H1 (cell line): Measurements from ENCODE around the gene MTF1. TPM values are rescaled to one million over a fixed set of nuclear protein-coding genes. Genes with fewer than 3 reads are reported as not detected.
"Not testable (repeated sequence)": the region's sequence is repeated elsewhere in the genome, so short reads cannot be mapped to it uniquely, and the experiment has no call there.

Experiments used
- CTCF ChIA-PET: fragments of 300-600 bp; sonication (Branson Sonifier 250); formaldehyde crosslinking; loops from one replicate; lab custom pipeline; 2021; ENCODE audit not compliant: partially characterized antibody; lab: Charles Lee
- POLR2A ChIA-PET: fragments of 300-600 bp; sonication (Branson Sonifier 250); formaldehyde crosslinking; loops from one replicate; lab custom pipeline; 2021; ENCODE audit warnings: inconsistent platforms; ENCODE audit not compliant: partially characterized antibody; lab: Charles Lee
- DNase-seq, 2 experiments: peaks; one replicate each; pipeline versions ENCODE4 v3.0.0 to v3.0.0-alpha.2; 2010 to 2022; ENCODE audit warnings: low spot score in 2 of 2, low read depth in 1 of 2, mixed read lengths in 1 of 2
- FAIRE-seq: peaks from 2 replicates; lab custom pipeline; 2011; peaks lifted over from hg19 to GRCh38; lab: Jason Lieb, UNC
- H2AFZ ChIP-seq: 2 replicates; pipeline ENCODE4 v1.8.1; 2012; ENCODE audit warnings: low read length, inconsistent platforms
- H2AK5ac ChIP-seq: 2 replicates; pipeline ENCODE4 v1.6.1; 2013; ENCODE audit warnings: low read depth, low read length
- H2BK120ac ChIP-seq: replicated peaks from 2 replicates; pipeline ENCODE3; 2013; ENCODE audit warnings: low read depth, low read length, inconsistent platforms
- H2BK12ac ChIP-seq: 2 replicates; pipeline ENCODE4 v1.6.1; 2013; ENCODE audit warnings: low read depth, low read length
- H2BK15ac ChIP-seq: 2 replicates; pipeline ENCODE4 v1.6.1; 2013; ENCODE audit warnings: low read length
- H2BK20ac ChIP-seq: 2 replicates; pipeline ENCODE4 v1.6.1; 2013; ENCODE audit warnings: low read length
- H2BK5ac ChIP-seq: 2 replicates; pipeline ENCODE4 v1.6.1; 2013; ENCODE audit warnings: low read depth, low read length
- H3K14ac ChIP-seq: 2 replicates; pipeline ENCODE4 v1.6.1; 2013; ENCODE audit warnings: inconsistent platforms; ENCODE audit not compliant: insufficient read length
- H3K18ac ChIP-seq: 2 replicates; pipeline ENCODE4 v1.6.1; 2013; ENCODE audit warnings: low read length; ENCODE audit errors: extremely low read depth
- H3K23ac ChIP-seq: 2 replicates; pipeline ENCODE4 v1.6.1; 2013; ENCODE audit warnings: inconsistent platforms; ENCODE audit not compliant: insufficient read length
- H3K23me2 ChIP-seq: 2 replicates; pipeline ENCODE4 v1.6.1; 2013; ENCODE audit warnings: low read depth, low read length
- H3K27ac ChIP-seq: 2 replicates; pipeline ENCODE4 v1.6.1; 2011; ENCODE audit warnings: low read depth, low read length, inconsistent platforms
- H3K27me3 ChIP-seq, 4 experiments: replicated peaks in 1 of 4; 1 replicate in 1 of 4; 2 replicates in 3 of 4; pipeline versions ENCODE4 v1.6.1 to v1.8.1; 2011 to 2013; ENCODE audit warnings: low read length in 3 of 4, mild to moderate bottlenecking in 3 of 4, inconsistent platforms in 2 of 4, mixed read lengths in 2 of 4, moderate library complexity in 1 of 4; ENCODE audit not compliant: control insufficient read depth in 3 of 4, insufficient read depth in 3 of 4; ENCODE audit errors: extremely low read depth in 1 of 4
- H3K36me3 ChIP-seq, 4 experiments: 2 replicates each; pipeline versions ENCODE4 v1.6.1 to v1.8.1; 2011 to 2013; ENCODE audit warnings: mild to moderate bottlenecking in 4 of 4, low read length in 3 of 4, moderate library complexity in 2 of 4, control low read depth in 1 of 4, inconsistent platforms in 1 of 4; ENCODE audit not compliant: insufficient read depth in 4 of 4, control insufficient read depth in 2 of 4
- H3K4ac ChIP-seq: replicated peaks from 2 replicates; pipeline ENCODE3; 2013; ENCODE audit warnings: low read length, low read depth, mixed read lengths, inconsistent platforms; ENCODE audit not compliant: insufficient read length
- H3K4me1 ChIP-seq, 4 experiments: replicated peaks in 1 of 4; 1 replicate in 1 of 4; 2 replicates in 3 of 4; pipeline versions ENCODE4 v1.6.1 to v1.8.1; 2011 to 2013; ENCODE audit warnings: low read length in 3 of 4, inconsistent platforms in 2 of 4, mixed read lengths in 1 of 4; ENCODE audit not compliant: insufficient read depth in 4 of 4, control insufficient read depth in 3 of 4
- H3K4me2 ChIP-seq, 2 experiments: 2 replicates each; pipeline versions ENCODE4 v1.6.1 to v1.8.1; 2011 to 2013; ENCODE audit warnings: low read depth in 2 of 2, low read length in 2 of 2, control low read depth in 1 of 2, inconsistent platforms in 1 of 2, mild to moderate bottlenecking in 1 of 2; ENCODE audit not compliant: insufficient read depth in 1 of 2
- H3K4me3 ChIP-seq, 4 experiments: fragments of 200-600, 300-600 bp in 1 of 4; sonication (generic), shearing (Covaris generic), sonication (Bioruptor Twin) in 1 of 4; 2 replicates each; pipeline versions ENCODE4 v1.5.1 to v1.8.1; 2011 to 2016; ENCODE audit warnings: low read length in 4 of 4, low read depth in 3 of 4, control low read depth in 2 of 4, inconsistent platforms in 2 of 4, mild to moderate bottlenecking in 2 of 4, mixed read lengths in 1 of 4, moderate library complexity in 1 of 4; ENCODE audit not compliant: insufficient read depth in 2 of 4; ENCODE audit errors: extremely low read depth in 1 of 4
- H3K56ac ChIP-seq: replicated peaks from 2 replicates; pipeline ENCODE3; 2013; ENCODE audit warnings: low read depth, mild to moderate bottlenecking, mixed read lengths, low read length, inconsistent platforms; ENCODE audit not compliant: insufficient read length
- H3K79me1 ChIP-seq: 2 replicates; pipeline ENCODE4 v1.6.1; 2013; ENCODE audit warnings: low read depth, low read length, control low read depth
- H3K79me2 ChIP-seq, 2 experiments: 2 replicates each; pipeline versions ENCODE4 v1.6.1 to v1.8.1; 2012 to 2013; ENCODE audit warnings: low read length in 2 of 2, mild to moderate bottlenecking in 2 of 2, inconsistent platforms in 1 of 2; ENCODE audit not compliant: insufficient read depth in 2 of 2, control insufficient read depth in 1 of 2
- H3K9ac ChIP-seq, 4 experiments: replicated peaks in 1 of 4; 1 replicate in 1 of 4; 2 replicates in 3 of 4; pipeline versions ENCODE4 v1.6.1 to v1.8.1; 2011 to 2013; ENCODE audit warnings: low read depth in 3 of 4, low read length in 3 of 4, control low read depth in 2 of 4, mild to moderate bottlenecking in 2 of 4, moderate library complexity in 2 of 4, inconsistent platforms in 1 of 4; ENCODE audit errors: extremely low read depth in 1 of 4
- H3K9me3 ChIP-seq, 2 experiments: 2 replicates each; pipeline versions ENCODE4 v1.6.1 to v1.8.1; 2012 to 2013; ENCODE audit warnings: mild to moderate bottlenecking in 2 of 2, moderate library complexity in 2 of 2, control low read depth in 1 of 2, inconsistent platforms in 1 of 2, low read depth in 1 of 2, low read length in 1 of 2, mixed read lengths in 1 of 2; ENCODE audit not compliant: insufficient read depth in 2 of 2
- H4K20me1 ChIP-seq, 2 experiments: replicated peaks in 1 of 2; 2 replicates each; pipeline versions ENCODE3 to v1.8.1; 2011 to 2013; ENCODE audit warnings: inconsistent platforms in 2 of 2, low read length in 2 of 2, mild to moderate bottlenecking in 1 of 2; ENCODE audit not compliant: insufficient read depth in 2 of 2, control insufficient read depth in 1 of 2
- H4K5ac ChIP-seq: 2 replicates; pipeline ENCODE4 v1.6.1; 2013; ENCODE audit warnings: low read length, low read depth, mixed read lengths, inconsistent platforms; ENCODE audit not compliant: insufficient read length
- H4K8ac ChIP-seq: 2 replicates; pipeline ENCODE4 v1.8.0; 2013; ENCODE audit warnings: mild to moderate bottlenecking, moderate library complexity, low read length, inconsistent platforms; ENCODE audit not compliant: insufficient read depth; ENCODE audit errors: extremely low read depth
- H4K91ac ChIP-seq: replicated peaks from 2 replicates; pipeline ENCODE3; 2013; ENCODE audit warnings: low read length, mixed read lengths, inconsistent platforms; ENCODE audit not compliant: insufficient read length
- NRF1 ChIP-seq: IDR thresholded peaks from 2 replicates; pipeline ENCODE4 v1.6.1; 2011; ENCODE audit warnings: mild to moderate bottlenecking, low read depth, low read length, improper control_type of control experiment
- PHF8 ChIP-seq: fragments of 200-600 bp; sonication (generic); conservative IDR thresholded peaks from 2 replicates; pipeline ENCODE4 v1.7.1; 2012; ENCODE audit warnings: low read depth, mild to moderate bottlenecking, inconsistent platforms, low read length, moderate library complexity
- SAP30 ChIP-seq: fragments of 300-600 bp; sonication (generic); IDR thresholded peaks from 2 replicates; pipeline ENCODE4 v1.7.1; 2012; ENCODE audit warnings: low read length, moderate library complexity, mild to moderate bottlenecking, inconsistent platforms; ENCODE audit not compliant: insufficient read depth, insufficient replicate concordance
- polyA plus RNA-seq, 7 experiments: library from polyadenylated mRNA; depleted of rRNA in 3 of 7; stranded (reverse) in 5 of 7; unstranded in 2 of 7; fragments of >200 nt in 5 of 7; fragments of 200-250 nt in 2 of 7; gene quantifications; 1 replicate in 5 of 7; 2 replicates in 1 of 7; 4 replicates in 1 of 7; pipeline versions ENCODE4 v1.2.1 to v1.2.3, GENCODE V29; 2011 to 2013; ENCODE audit warnings: missing spikeins in 2 of 7, mixed read lengths in 2 of 7
- total RNA-seq: library from RNA; stranded (reverse); fragmentation: NEBNext Ultra II Directional; extraction: Animal tissue kit (Norgen Biotek cat#: 25700); gene quantifications from 2 replicates; pipeline ENCODE4 v1.2.1, GENCODE V29; 2021

MTF1 gene
- total and polyA plus RNA-seq, 2 of the 8 experiments (the other 6 are each of a cell fraction or from before 2014, with no cell fraction given): 4.0 to 15.5 TPM

- TF ChIP-seq SAP30: no peak
- TF ChIP-seq PHF8: no peak
- TF ChIP-seq NRF1: no peak
Observed at GRCh38 chr1:37776946-37777516, 82.4 kb downstream of the MTF1 start (continued).

GRCh38 chr1:37771440-37771839, 88.0 kb downstream of the MTF1 start:
- H3K23ac ChIP-seq, H3K79me2 ChIP-seq, H4K20me1 ChIP-seq, H3K36me3 ChIP-seq, H3K27ac ChIP-seq, CTCF ChIA-PET, DNase-seq, H2BK15ac ChIP-seq, H3K14ac ChIP-seq, POLR2A ChIA-PET, H3K4me2 ChIP-seq, H3K4me3 ChIP-seq, H2AK5ac ChIP-seq, H3K18ac ChIP-seq, H4K8ac ChIP-seq, H2BK20ac ChIP-seq, H3K4ac ChIP-seq, H4K91ac ChIP-seq, H3K23me2 ChIP-seq, H3K4me1 ChIP-seq, H4K5ac ChIP-seq, H3K9ac ChIP-seq, H3K79me1 ChIP-seq, H2BK120ac ChIP-seq, H2AFZ ChIP-seq, H3K56ac ChIP-seq, FAIRE-seq, H2BK5ac ChIP-seq, H2BK12ac ChIP-seq, H3K9me3 ChIP-seq: not testable (repeated sequence)
- peaks cover 0 to 12% (median 7%) of the 10 kb centered on the region in 4 experiments; a peak in 5 of 7 replicates for H3K27me3 ChIP-seq
